Stimulated activated CD8-positive, alpha-beta memory T cell treated with anti-CD3 and anti-CD28 coated beads, Interleukin-2, amount 100 ng/mL, for 1 hour (primary cell): Measurements from ENCODE around the gene ALOX15B.

Experiments
- DNase-seq, 2 donors: peaks; one replicate each; pipeline ENCODE4 v3.0.0-alpha.2; 2020; ENCODE audit warnings: low read depth in 2 of 2

Gene ALOX15B

DNA sequence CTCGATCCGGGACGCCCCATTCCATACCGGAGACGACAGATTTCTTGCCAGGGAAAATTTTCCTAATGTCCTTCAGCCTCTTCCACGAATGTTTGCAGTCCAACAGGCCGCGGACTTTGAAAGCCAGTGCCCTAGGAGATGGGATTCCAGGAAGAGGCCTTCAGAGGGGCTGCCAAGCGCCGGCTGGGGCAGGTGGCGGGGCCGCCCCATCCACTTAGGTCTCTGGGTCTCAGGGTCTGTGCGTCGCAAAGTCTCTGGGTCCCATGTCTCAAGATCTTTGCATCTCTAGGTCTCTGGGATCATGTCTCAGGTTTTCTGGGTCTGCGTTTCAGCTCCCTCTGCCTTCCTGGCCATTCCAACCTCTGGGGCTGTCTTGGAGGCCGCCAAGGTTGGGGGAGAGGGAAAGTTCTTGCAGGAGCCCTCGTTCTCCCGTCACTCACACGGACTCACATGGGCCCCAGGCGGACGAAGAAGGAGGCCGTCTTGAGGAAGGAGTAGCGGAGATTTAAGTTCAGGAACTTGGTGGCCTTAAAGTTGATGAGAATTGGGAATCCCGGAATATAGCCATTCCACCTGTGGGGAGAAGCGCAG, 41.4 kb downstream of the ALOX15B start:
- DNase-seq = no peak

DNA sequence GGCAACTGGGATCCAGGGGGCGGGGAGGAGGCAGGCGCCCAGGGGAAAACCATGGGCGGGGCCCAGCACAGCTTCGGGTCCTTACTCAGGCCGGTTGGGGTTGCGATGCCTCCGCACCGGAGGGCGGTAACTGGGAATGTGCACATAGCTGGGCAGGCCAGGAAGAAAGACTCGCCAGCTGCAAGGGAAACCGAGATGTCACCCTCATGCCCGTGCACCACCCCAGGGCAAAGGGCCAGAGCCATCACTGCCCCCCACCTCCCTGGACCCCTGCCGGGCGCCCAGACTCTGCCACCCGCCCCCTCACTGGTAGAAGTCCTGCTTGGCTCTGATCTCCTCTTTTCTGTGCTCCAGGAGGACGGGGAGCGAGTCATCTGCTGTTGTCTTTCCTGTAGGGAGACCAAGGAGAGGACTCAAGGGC, 42.0 kb downstream of the ALOX15B start:
- no peak for DNase-seq

DNA sequence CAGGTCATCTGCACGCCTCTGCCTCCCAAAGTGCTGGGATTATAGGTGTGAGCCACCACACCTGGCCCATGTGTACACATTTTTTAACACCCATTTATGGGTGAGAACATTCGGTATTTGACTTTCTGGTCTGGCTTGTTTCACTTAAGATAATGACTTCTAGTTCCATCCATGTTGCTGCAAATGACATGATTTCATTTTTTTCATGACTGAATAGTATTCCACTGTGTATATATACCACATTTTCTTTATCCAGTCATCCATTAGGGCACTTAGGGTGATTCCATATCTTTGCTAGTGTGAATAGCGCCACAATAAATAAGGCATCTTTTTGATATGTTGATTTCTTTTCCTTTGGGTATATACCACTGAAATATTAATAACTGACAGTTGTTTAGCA, 43.0 kb downstream of the ALOX15B start:
- no peak for DNase-seq

GRCh38 chr17:8082292-8082691, 43.4 kb downstream of the ALOX15B start:
- no peak for DNase-seq

- no peak for DNase-seq
Observed at GRCh38 chr17:8084250-8084649, 45.4 kb downstream of the ALOX15B start.

GRCh38 chr17:8087075-8087951, 48.5 kb downstream of the ALOX15B start, which contains the start of gene ALOX12B:
Gene ALOX12B, minus strand, starts transcription at chr17:8087716. Its CDS starts 274 bp downstream, at chr17:8087442.
- no peak for DNase-seq

GRCh38 chr17:8087952-8088230, 49.0 kb downstream of the ALOX15B start:
- DNase-seq = no peak

DNA sequence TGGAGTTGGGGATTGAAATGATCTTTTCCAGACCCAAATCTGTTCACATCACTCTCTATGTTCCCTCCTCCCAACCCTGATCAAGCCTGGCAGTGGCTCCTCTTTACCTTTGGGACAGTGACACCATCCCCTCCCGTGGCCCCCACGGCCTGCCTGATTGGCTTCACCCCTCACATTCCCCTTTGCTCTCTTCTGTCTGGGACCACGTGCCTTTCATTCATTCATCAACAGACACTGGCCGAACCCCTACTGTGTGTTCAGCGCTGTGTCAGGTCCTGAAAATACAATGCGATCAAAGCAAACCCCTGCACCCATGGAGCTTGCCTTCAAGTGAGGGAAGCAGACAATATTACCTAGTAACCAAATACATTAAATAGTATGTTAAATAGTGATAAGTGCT, 50.9 kb downstream of the ALOX15B start:
- DNase-seq = no peak

- DNase-seq = no peak
Observed at GRCh38 chr17:8091033-8091687, 52.3 kb downstream of the ALOX15B start.

DNA sequence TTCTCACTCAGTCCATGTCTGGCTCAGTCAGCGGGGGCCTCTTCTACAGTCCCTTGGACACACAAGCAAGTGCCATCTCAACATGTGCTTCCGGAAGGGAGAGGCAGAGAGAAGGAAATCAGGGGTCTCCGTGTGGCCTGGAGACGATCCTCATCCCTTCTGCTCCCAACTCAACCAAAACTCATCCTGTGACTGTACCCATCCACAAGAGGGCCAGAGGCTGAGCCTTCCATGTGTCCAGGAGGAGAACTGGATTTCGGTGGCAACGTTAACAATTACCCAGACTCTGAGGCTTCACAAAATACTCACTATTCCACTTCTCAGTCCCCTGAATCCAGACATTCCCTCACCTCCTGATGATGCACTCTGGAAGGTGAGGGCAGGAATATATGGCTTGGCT, 56.5 kb downstream of the ALOX15B start:
- no peak for DNase-seq

- DNase-seq = no peak
Observed at GRCh38 chr17:8096541-8096940, 57.7 kb downstream of the ALOX15B start.
